NB4 (cell line): ENCODE measurements around the gene WDFY4.
A peak's percentile ranks its signal among the peaks of the same experiment; 100 is the strongest.

Experiments used
- DNase-seq: peaks from one replicate; pipeline ENCODE4 v3.0.0; 2010; ENCODE audit warnings: low read depth
- H3K4me3 ChIP-seq: one replicate; pipeline ENCODE4 v1.5.1; 2011; ENCODE audit warnings: mild to moderate bottlenecking, low read depth, low read length, moderate library complexity
- CTCF ChIP-seq: IDR thresholded peaks from one replicate; pipeline ENCODE4 v1.5.1; 2012; ENCODE audit warnings: low read depth, low read length
- MAX ChIP-seq: IDR thresholded peaks from 2 replicates; pipeline ENCODE4 v1.6.1; 2011; ENCODE audit warnings: low read depth, low read length
- MYC ChIP-seq: IDR thresholded peaks from 2 replicates; pipeline ENCODE4 v1.6.1; 2011; ENCODE audit warnings: low read depth, low read length
- POLR2A ChIP-seq: IDR thresholded peaks from 2 replicates; pipeline ENCODE4 v1.6.1; 2011; ENCODE audit warnings: mild to moderate bottlenecking; ENCODE audit not compliant: insufficient read length; ENCODE audit errors: extremely low read depth

The WDFY4 gene

GRCh38 chr10:48704156-48704555 is 19.5 kb downstream of the WDFY4 start:
- no peak for DNase-seq

GRCh38 chr10:48705401-48705938 is 20.8 kb downstream of the WDFY4 start:
- TF ChIP-seq CTCF = no peak
- no peak for TF ChIP-seq POLR2A
- no peak for TF ChIP-seq MYC
- TF ChIP-seq MAX = no peak

More at GRCh38 chr10:48704156-48704555, 19.5 kb downstream of the WDFY4 start:
- no peak for TF ChIP-seq CTCF
- TF ChIP-seq MYC = peak; percentile 9; the same call in 1 of the 2 replicates
- no peak overlapping the region for H3K4me3 ChIP-seq

GRCh38 chr10:48707472-48707871 is 22.8 kb downstream of the WDFY4 start:
- no peak for TF ChIP-seq CTCF
- no peak for TF ChIP-seq MAX
- no peak for TF ChIP-seq POLR2A
- TF ChIP-seq MYC = no peak

More at GRCh38 chr10:48705401-48705938, 20.8 kb downstream of the WDFY4 start:
- no peak for DNase-seq
- no peak overlapping the region for H3K4me3 ChIP-seq

GRCh38 chr10:48708144-48708543 is 23.5 kb downstream of the WDFY4 start:
- TF ChIP-seq MAX (no peak), MYC (no peak), POLR2A (no peak), CTCF (no peak)
- no peak overlapping the region for H3K4me3 ChIP-seq
- no peak for DNase-seq

More at GRCh38 chr10:48707472-48707871, 22.8 kb downstream of the WDFY4 start:
- no peak for DNase-seq
- no peak overlapping the region for H3K4me3 ChIP-seq

GRCh38 chr10:48710647-48711275 is 26.1 kb downstream of the WDFY4 start:
- DNase-seq = no peak
- TF ChIP-seq MAX = no peak
- no peak for TF ChIP-seq MYC
- no peak for TF ChIP-seq CTCF
- no peak overlapping the region for H3K4me3 ChIP-seq

GRCh38 chr10:48711830-48712229 is 27.2 kb downstream of the WDFY4 start:
- no peak overlapping the region for H3K4me3 ChIP-seq
- no peak for DNase-seq
- no peak for TF ChIP-seq CTCF
- no peak for TF ChIP-seq MAX
- no peak for TF ChIP-seq POLR2A
- no peak for TF ChIP-seq MYC
